ENCODE results near the gene DOCK11.

DNA sequence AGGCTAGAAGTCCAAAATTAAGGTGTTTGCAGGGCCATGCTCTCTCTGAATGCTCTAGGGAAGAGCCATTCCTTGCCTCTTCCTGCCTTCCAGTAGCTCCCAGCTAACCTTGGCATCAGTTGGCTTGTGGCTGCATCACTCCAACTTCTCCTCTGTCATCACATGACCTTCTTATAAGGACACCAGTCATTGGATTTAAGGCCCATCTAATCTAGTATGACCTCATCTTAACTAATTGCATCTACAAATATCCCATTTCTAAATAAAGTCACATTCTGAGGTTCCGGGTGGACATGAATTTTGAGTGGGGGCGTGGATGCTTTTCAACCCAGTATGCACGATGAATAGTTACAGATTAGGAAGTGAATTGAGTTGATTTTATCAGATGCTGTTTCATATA lies 89.7 kb downstream of the DOCK11 start:
- TF ChIP-seq, protein P1, sequence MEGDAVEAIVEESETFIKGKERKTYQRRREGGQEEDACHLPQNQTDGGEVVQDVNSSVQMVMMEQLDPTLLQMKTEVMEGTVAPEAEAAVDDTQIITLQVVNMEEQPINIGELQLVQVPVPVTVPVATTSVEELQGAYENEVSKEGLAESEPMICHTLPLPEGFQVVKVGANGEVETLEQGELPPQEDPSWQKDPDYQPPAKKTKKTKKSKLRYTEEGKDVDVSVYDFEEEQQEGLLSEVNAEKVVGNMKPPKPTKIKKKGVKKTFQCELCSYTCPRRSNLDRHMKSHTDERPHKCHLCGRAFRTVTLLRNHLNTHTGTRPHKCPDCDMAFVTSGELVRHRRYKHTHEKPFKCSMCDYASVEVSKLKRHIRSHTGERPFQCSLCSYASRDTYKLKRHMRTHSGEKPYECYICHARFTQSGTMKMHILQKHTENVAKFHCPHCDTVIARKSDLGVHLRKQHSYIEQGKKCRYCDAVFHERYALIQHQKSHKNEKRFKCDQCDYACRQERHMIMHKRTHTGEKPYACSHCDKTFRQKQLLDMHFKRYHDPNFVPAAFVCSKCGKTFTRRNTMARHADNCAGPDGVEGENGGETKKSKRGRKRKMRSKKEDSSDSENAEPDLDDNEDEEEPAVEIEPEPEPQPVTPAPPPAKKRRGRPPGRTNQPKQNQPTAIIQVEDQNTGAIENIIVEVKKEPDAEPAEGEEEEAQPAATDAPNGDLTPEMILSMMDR (conservative IDR thresholded peaks at IDR 0.05; ENCODE audit: low read depth, low read length) = no peak
- TF ChIP-seq EZH2 (IDR thresholded peaks at IDR 0.05; ENCODE audit: borderline replicate concordance, low read depth, low read length, poor library complexity, severe bottlenecking) = no peak
